Measurements from ENCODE around the gene LSS. TPM values are rescaled to one million over a fixed set of nuclear protein-coding genes. Genes with fewer than 3 reads are reported as not detected.
"Not testable (repeated sequence)": the region's sequence is repeated elsewhere in the genome, so short reads cannot be mapped to it uniquely, and the experiment has no call there.

Gene LSS
- total RNA-seq, 1 donor from 2014 or later: 52.0 TPM

DNA sequence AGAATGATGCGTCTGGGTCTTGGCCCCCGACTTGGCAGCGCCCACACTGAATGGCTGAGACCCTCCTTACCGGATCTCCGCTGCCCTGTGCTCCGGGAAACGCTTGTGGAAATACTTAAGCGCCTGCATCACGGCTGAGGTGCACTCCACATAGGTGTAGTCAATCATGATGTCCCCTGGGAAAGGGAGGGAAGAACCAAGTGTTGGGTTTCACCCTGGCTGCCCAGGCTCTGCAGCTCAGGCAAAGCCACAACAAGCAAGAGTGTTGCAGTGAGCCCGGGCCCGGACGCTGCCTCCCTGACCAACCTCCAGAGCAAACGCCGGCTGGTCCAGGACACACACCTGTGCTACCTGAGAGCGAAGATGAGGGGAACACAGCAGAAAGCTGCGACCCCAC, 22.8 kb downstream of the LSS start:
- TF ChIP-seq, protein P1, sequence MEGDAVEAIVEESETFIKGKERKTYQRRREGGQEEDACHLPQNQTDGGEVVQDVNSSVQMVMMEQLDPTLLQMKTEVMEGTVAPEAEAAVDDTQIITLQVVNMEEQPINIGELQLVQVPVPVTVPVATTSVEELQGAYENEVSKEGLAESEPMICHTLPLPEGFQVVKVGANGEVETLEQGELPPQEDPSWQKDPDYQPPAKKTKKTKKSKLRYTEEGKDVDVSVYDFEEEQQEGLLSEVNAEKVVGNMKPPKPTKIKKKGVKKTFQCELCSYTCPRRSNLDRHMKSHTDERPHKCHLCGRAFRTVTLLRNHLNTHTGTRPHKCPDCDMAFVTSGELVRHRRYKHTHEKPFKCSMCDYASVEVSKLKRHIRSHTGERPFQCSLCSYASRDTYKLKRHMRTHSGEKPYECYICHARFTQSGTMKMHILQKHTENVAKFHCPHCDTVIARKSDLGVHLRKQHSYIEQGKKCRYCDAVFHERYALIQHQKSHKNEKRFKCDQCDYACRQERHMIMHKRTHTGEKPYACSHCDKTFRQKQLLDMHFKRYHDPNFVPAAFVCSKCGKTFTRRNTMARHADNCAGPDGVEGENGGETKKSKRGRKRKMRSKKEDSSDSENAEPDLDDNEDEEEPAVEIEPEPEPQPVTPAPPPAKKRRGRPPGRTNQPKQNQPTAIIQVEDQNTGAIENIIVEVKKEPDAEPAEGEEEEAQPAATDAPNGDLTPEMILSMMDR (IDR thresholded peaks at IDR 0.05; ENCODE audit: borderline replicate concordance): no peak
- intact Hi-C loops (cut with micrococcal nuclease): no loop called here
- H3K9me3 ChIP-seq (replicated peaks): no peaks in the 10 kb centered on the region
- no peaks in the 10 kb centered on the region for H3K27me3 ChIP-seq (ENCODE audit: low read depth)
- no peak overlapping the region for H3K4me3 ChIP-seq
- H3K36me3 ChIP-seq: peaks cover 86% of the 10 kb centered on the region
- H3K4me1 ChIP-seq: peaks cover 19% of the 10 kb centered on the region
- DNase-seq: peak; percentile 10
- H3K27ac ChIP-seq (replicated peaks): no peak overlapping the region

DNA sequence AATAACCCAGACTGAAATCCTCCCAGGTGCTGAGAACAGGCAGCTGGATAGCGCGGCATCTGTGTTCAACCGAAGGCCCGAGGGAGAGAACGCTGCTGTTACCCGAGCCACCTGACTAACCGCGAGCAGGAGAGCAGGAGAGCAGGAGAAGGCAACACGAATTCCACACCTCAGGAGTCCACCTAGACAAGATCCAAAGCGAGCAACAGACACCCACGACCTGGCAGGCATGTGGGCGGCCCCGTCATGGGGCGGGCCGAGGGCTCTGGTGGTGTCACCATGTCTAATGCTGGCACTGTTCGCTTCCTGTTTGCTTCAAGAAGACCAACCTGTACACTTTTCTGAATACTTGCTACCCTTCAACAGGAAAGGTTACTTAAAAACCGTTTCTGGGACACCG, 23.4 kb downstream of the LSS start:
- DNase-seq: peak; percentile 4
- Histone ChIP-seq H3K27me3 (ENCODE audit: low read depth) (no peaks in the 10 kb centered on the region), H3K4me1 (peaks cover 19% of the 10 kb centered on the region), H3K9me3 (replicated peaks) (no peaks in the 10 kb centered on the region), H3K36me3 (peaks cover 85% of the 10 kb centered on the region), H3K4me3 (no peak overlapping the region), H3K27ac (replicated peaks) (peak overlapping the region; percentile 76)
- intact Hi-C loops (cut with micrococcal nuclease): no loop called here
- TF ChIP-seq, protein P1 (IDR thresholded peaks at IDR 0.05; ENCODE audit: borderline replicate concordance): no peak

- no peaks in the 10 kb centered on the region for H3K9me3 ChIP-seq (replicated peaks)
- peak; percentile 4 for DNase-seq
- TF ChIP-seq, protein P1 (IDR thresholded peaks at IDR 0.05; ENCODE audit: borderline replicate concordance): no peak
- intact Hi-C loops (cut with micrococcal nuclease): no loop called here
- peaks cover 19% of the 10 kb centered on the region for H3K4me1 ChIP-seq
- H3K4me3 ChIP-seq: no peak overlapping the region
- H3K27ac ChIP-seq (replicated peaks): peak overlapping the region; percentile 76
- H3K36me3 ChIP-seq: peaks cover 81% of the 10 kb centered on the region
- no peaks in the 10 kb centered on the region for H3K27me3 ChIP-seq (ENCODE audit: low read depth)
Observed at GRCh38 chr21:46203203-46203600, 25.4 kb downstream of the LSS start.

- TF ChIP-seq, protein P1 (IDR thresholded peaks at IDR 0.05; ENCODE audit: borderline replicate concordance): no peak
- peaks cover 81% of the 10 kb centered on the region for H3K36me3 ChIP-seq
- H3K27me3 ChIP-seq (ENCODE audit: low read depth): no peaks in the 10 kb centered on the region
- no peaks in the 10 kb centered on the region for H3K9me3 ChIP-seq (replicated peaks)
- DNase-seq: peak; percentile 14
- H3K4me3 ChIP-seq: no peak overlapping the region
- intact Hi-C loops (cut with micrococcal nuclease): no loop called here
- peak overlapping the region; percentile 76 for H3K27ac ChIP-seq (replicated peaks)
- H3K4me1 ChIP-seq: peaks cover 19% of the 10 kb centered on the region
Observed at GRCh38 chr21:46202592-46203202, 25.9 kb downstream of the LSS start.

GRCh38 chr21:46200877-46201803, 27.4 kb downstream of the LSS start:
- H3K27ac ChIP-seq (replicated peaks); DNase-seq; H3K9me3 ChIP-seq (replicated peaks); intact Hi-C loops (cut with micrococcal nuclease); H3K27me3 ChIP-seq (ENCODE audit: low read depth); H3K4me3 ChIP-seq: not testable (repeated sequence)
- Histone ChIP-seq H3K4me1 (peaks cover 19% of the 10 kb centered on the region), H3K36me3 (peaks cover 81% of the 10 kb centered on the region)
